HFFc6 (cell line): ENCODE results near the gene TMEM236. TPM values are rescaled to one million over a fixed set of nuclear protein-coding genes. Genes with fewer than 3 reads are reported as not detected.

Experiments used
- DNase-seq: peaks from one replicate; pipeline ENCODE4 v3.0.0-alpha.2; 2018
- H3K27ac Mint-ChIP-seq: 2 replicates; pipeline ENCODE4 v1.8.0; 2020; ENCODE audit warnings: mild to moderate bottlenecking, mixed read lengths
- H3K27me3 Mint-ChIP-seq: 2 replicates; pipeline ENCODE4 v1.8.0; 2021; ENCODE audit warnings: mild to moderate bottlenecking, moderate library complexity, mixed read lengths; ENCODE audit not compliant: insufficient read depth
- H3K36me3 Mint-ChIP-seq: 2 replicates; pipeline ENCODE4 v1.8.0; 2021; ENCODE audit warnings: low read depth, mixed read lengths
- H3K4me1 Mint-ChIP-seq: 2 replicates; pipeline ENCODE4 v1.8.0; 2020; ENCODE audit warnings: low read depth, mixed read lengths
- H3K4me3 Mint-ChIP-seq: 2 replicates; pipeline ENCODE4 v1.8.0; 2020; ENCODE audit warnings: mild to moderate bottlenecking, moderate library complexity, mixed read lengths
- H3K9me3 Mint-ChIP-seq: 2 replicates; pipeline ENCODE4 v1.8.0; 2020; ENCODE audit warnings: mild to moderate bottlenecking, mixed read lengths
- CTCF ChIP-seq: fragments of 200-600 bp; sonication (generic); IDR thresholded peaks from 2 replicates; pipeline ENCODE4 v1.5.0; 2021; ENCODE audit warnings: antibody characterized with exemption, mild to moderate bottlenecking
- total RNA-seq, 6 experiments: library from RNA; stranded (reverse); fragmentation: NEBNext Ultra II Directional; extraction: Animal tissue kit (Norgen Biotek cat#: 25700); gene quantifications; 2 replicates in 1 of 6; 3 replicates in 5 of 6; pipeline ENCODE4 v1.2.3, GENCODE V29; 2021

TMEM236 gene
- total RNA-seq, 6 experiments from 2014 or later, result 0.07 to 0.20 (median 0.09) TPM

GRCh38 chr10:17788646-17789045 is 36.6 kb downstream of the TMEM236 start:
- H3K4me1 Mint-ChIP-seq, result peaks cover 71% of the 10 kb centered on the region
- no peaks in the 10 kb centered on the region for H3K27me3 Mint-ChIP-seq
- no peak for TF ChIP-seq CTCF

GRCh38 chr10:17789396-17789795 is 37.4 kb downstream of the TMEM236 start:
- H3K4me3 Mint-ChIP-seq, result no peak overlapping the region
- DNase-seq, result no peak
- H3K4me1 Mint-ChIP-seq, result peaks cover 64% of the 10 kb centered on the region
- no peaks in the 10 kb centered on the region for H3K9me3 Mint-ChIP-seq
- H3K36me3 Mint-ChIP-seq, result no peaks in the 10 kb centered on the region
- TF ChIP-seq CTCF, result no peak
- H3K27ac Mint-ChIP-seq, result no peak overlapping the region
- H3K27me3 Mint-ChIP-seq, result no peaks in the 10 kb centered on the region

More at GRCh38 chr10:17788646-17789045, 36.6 kb downstream of the TMEM236 start:
- Mint-ChIP-seq H3K9me3 (no peaks in the 10 kb centered on the region), H3K36me3 (no peaks in the 10 kb centered on the region), H3K4me3 (no peak overlapping the region), H3K27ac (peak overlapping the region; percentile 31)
- no peak for DNase-seq

- no peak for DNase-seq
- TF ChIP-seq CTCF, result no peak
- H3K4me1 Mint-ChIP-seq, result peaks cover 51% of the 10 kb centered on the region
- H3K36me3 Mint-ChIP-seq, result no peaks in the 10 kb centered on the region
- H3K4me3 Mint-ChIP-seq, result no peak overlapping the region
- no peaks in the 10 kb centered on the region for H3K9me3 Mint-ChIP-seq
- H3K27ac Mint-ChIP-seq, result no peak overlapping the region
- H3K27me3 Mint-ChIP-seq, result no peaks in the 10 kb centered on the region
Observed at GRCh38 chr10:17790651-17791050, 38.6 kb downstream of the TMEM236 start.

- H3K27me3 Mint-ChIP-seq, result no peaks in the 10 kb centered on the region
Observed at GRCh38 chr10:17792991-17793390, 41.0 kb downstream of the TMEM236 start.

GRCh38 chr10:17793823-17794644 is 42.0 kb downstream of the TMEM236 start:
- Mint-ChIP-seq H3K4me1 (peaks cover 23% of the 10 kb centered on the region), H3K9me3 (no peaks in the 10 kb centered on the region), H3K4me3 (no peak overlapping the region), H3K36me3 (no peaks in the 10 kb centered on the region), H3K27me3 (no peaks in the 10 kb centered on the region), H3K27ac (no peak overlapping the region)
- TF ChIP-seq CTCF, result no peak
- DNase-seq, result no peak

More at GRCh38 chr10:17792991-17793390, 41.0 kb downstream of the TMEM236 start:
- Mint-ChIP-seq H3K4me3 (no peak overlapping the region), H3K36me3 (no peaks in the 10 kb centered on the region), H3K4me1 (peaks cover 30% of the 10 kb centered on the region), H3K9me3 (no peaks in the 10 kb centered on the region), H3K27ac (0 out of 2 replicates have a peak overlapping the region, but pooled peaks have one; percentile 0)
- no peak for DNase-seq
- no peak for TF ChIP-seq CTCF
